ENCODE measurements around the gene SLC2A4RG. TPM values are rescaled to one million over a fixed set of nuclear protein-coding genes. Genes with fewer than 3 reads are reported as not detected.

SLC2A4RG gene
- total RNA-seq (100 to 1,000 TPM in 1 of 9 donors, 10 to 100 TPM in 8; 28.4 to 122 (median 46.7) TPM), polyA plus RNA-seq (100 to 1,000 TPM in 2 of 3 donors, 1 to 10 TPM in 1; 7.9 to 210 (median 150) TPM)
- long read RNA-seq, donor 1, transcript SLC2A4RG-201 (8 exons, 1,731 nt): major isoform, 20 of 41 reads
- long read RNA-seq, donor 1, partial matches to known transcripts: 21 of 41 reads
- long read RNA-seq, donor 1, other reads (novel, unspliced or antisense): 0 of 41 reads
- long read RNA-seq, donor 2, transcript SLC2A4RG-201 (8 exons, 1,731 nt): major isoform, 6 of 13 reads
- long read RNA-seq, donor 2, partial matches to known transcripts: 7 of 13 reads
- long read RNA-seq, donor 2, other reads (novel, unspliced or antisense): 0 of 13 reads
- long read RNA-seq, donor 3, partial matches to known transcripts: 5 of 10 reads
- long read RNA-seq, donor 3, other reads (novel, unspliced or antisense): 0 of 10 reads
- long read RNA-seq, donor 4, partial matches to known transcripts: 0 of 3 reads
- long read RNA-seq, donor 4, other reads (novel, unspliced or antisense): 3 of 3 reads
- long read RNA-seq, donor 5, transcript SLC2A4RG-201 (8 exons, 1,731 nt): major isoform, 107 of 145 reads
- long read RNA-seq, donor 5, partial matches to known transcripts: 19 of 145 reads
- long read RNA-seq, donor 5, other reads (novel, unspliced or antisense): 18 of 145 reads
- long read RNA-seq, donor 6, partial matches to known transcripts: 5 of 6 reads
- long read RNA-seq, donor 6, other reads (novel, unspliced or antisense): 0 of 6 reads
- long read RNA-seq, donor 7, partial matches to known transcripts: 0 of 5 reads
- long read RNA-seq, donor 7, other reads (novel, unspliced or antisense): 0 of 5 reads
- long read RNA-seq, donor 8, transcript SLC2A4RG-201 (8 exons, 1,731 nt): major isoform, 19 of 57 reads
- long read RNA-seq, donor 8, partial matches to known transcripts: 37 of 57 reads
- long read RNA-seq, donor 8, other reads (novel, unspliced or antisense): 0 of 57 reads
- long read RNA-seq, donor 9, transcript SLC2A4RG-201 (8 exons, 1,731 nt): major isoform, 10 of 20 reads
- long read RNA-seq, donor 9, partial matches to known transcripts: 10 of 20 reads
- long read RNA-seq, donor 9, other reads (novel, unspliced or antisense): 0 of 20 reads
- long read RNA-seq, donor 10, transcript SLC2A4RG-201 (8 exons, 1,731 nt): major isoform, 7 of 13 reads
- long read RNA-seq, donor 10, partial matches to known transcripts: 5 of 13 reads
- long read RNA-seq, donor 10, other reads (novel, unspliced or antisense): 0 of 13 reads

- intact Hi-C loops (cut with DNase I): no loop called here
- Histone ChIP-seq H3K27ac (peak within 1 kb of the TSS; percentile 46 to 94 (median 85)), H3K9me3 (replicated peaks in 1 of 3) (no peaks in the 10 kb centered on the region), H3K36me3 (replicated peaks in 1 of 2) (peaks cover 0 to 36% of the 10 kb centered on the region in 2 donors), H3K4me3 (peak within 1 kb of the TSS in 2 of 4 donors; percentile 49 to 83), H3K27me3 (no peaks in the 10 kb centered on the region), H3K4me1 (replicated peaks in 1 of 2) (peaks cover 42% of the 10 kb centered on the region in 2 donors)
- WGBS, 4 donors: 1 to 2% (median 2%) methylated on average over 10 to 126 of the region's 136 CpGs; no CpG with 5 or more reads in 1 of the 4 donors
- no peak for TF ChIP-seq POLR2A (IDR thresholded peaks at IDR 0.05)
- TF ChIP-seq CTCF (IDR thresholded peaks at IDR 0.05): no peak
- peak; percentile 65 to 85 (median 78) for DNase-seq
Measured at GRCh38 chr20:63739130-63740069, at the start of gene SLC2A4RG. TSS of gene SLC2A4RG (plus strand) at chr20:63739776. CDS start at chr20:63739913, 137 bp downstream.

GRCh38 chr20:63690003-63690897 is 49.3 kb upstream of the SLC2A4RG start:
- WGBS, 4 donors: 87 to 93% (median 91%) methylated on average over 19 to 40 of the region's 40 CpGs
- H3K9me3 ChIP-seq (replicated peaks in 1 of 3): no peaks in the 10 kb centered on the region
- no peak overlapping the region for H3K4me3 ChIP-seq
- TF ChIP-seq POLR2A (IDR thresholded peaks at IDR 0.05): no peak
- TF ChIP-seq CTCF (IDR thresholded peaks at IDR 0.05): no peak
- intact Hi-C loops (cut with DNase I): no loop called here
- H3K27me3 ChIP-seq: no peaks in the 10 kb centered on the region
- H3K4me1 ChIP-seq (replicated peaks in 1 of 2): peaks cover 4 to 29% of the 10 kb centered on the region in 2 donors
- H3K36me3 ChIP-seq (replicated peaks in 1 of 2): peaks cover 0 to 5% of the 10 kb centered on the region in 2 donors
- peak in 2 of 7 donors; percentile 11 to 32 for DNase-seq
- H3K27ac ChIP-seq: peak overlapping the region in 1 of 5 donors; percentile 95

Data from adrenal gland (tissue), 19 donors.